Liver (tissue), 4 donors: ENCODE measurements around the gene TBL1Y. TPM values are rescaled to one million over a fixed set of nuclear protein-coding genes. Genes with fewer than 3 reads are reported as not detected.

ENCODE experiments used
- polyA plus RNA-seq, 2 donors: library from polyadenylated mRNA; stranded (reverse) in 1 of 2; unstranded in 1 of 2; fragments of 200-250 nt in 1 of 2; fragments of >200 nt in 1 of 2; fragmentation: Nextera tagmentation in 1 of 2; extraction: Ambion mirVana in 1 of 2; gene quantifications; one replicate each; pipeline versions ENCODE4 v1.2.1 to v1.2.3, GENCODE V29; 2013 to 2015
- total RNA-seq, 2 donors: library from RNA; depleted of rRNA; stranded (reverse); fragments of >200 nt; gene quantifications; one replicate each; pipeline ENCODE4 v1.2.3, GENCODE V29; 2014
- donor health status: healthy.
- donor health status: healthy.
- donor health status: healthy.

TBL1Y gene
- total and polyA plus RNA-seq, 4 donors = 0.72 to 1.6 TPM; not detected in 2

Other genes starting within 250 kb of the TBL1Y start
- not detected for gene AMELY, start 1.1 kb downstream of the TBL1Y start, total RNA-seq
- gene AMELY, start 1.1 kb downstream of the TBL1Y start, polyA plus RNA-seq = not detected